Esophagus squamous epithelium (tissue), 5 donors: ENCODE results near the gene PTAR1. TPM values are rescaled to one million over a fixed set of nuclear protein-coding genes. Genes with fewer than 3 reads are reported as not detected.
"Not testable (repeated sequence)": the region's sequence is repeated elsewhere in the genome, so short reads cannot be mapped to it uniquely, and the experiment has no call there.

Experiments used
- DNase-seq: peaks from one replicate; lab custom pipeline; 2025; lab: John Stamatoyannopoulos, UW
- H3K27ac ChIP-seq, 4 donors: fragments of 200-600 bp; sonication (generic); one replicate each; pipeline ENCODE4 v1.5.1; 2016 to 2019; ENCODE audit warnings: mild to moderate bottlenecking in 1 of 4
- H3K27me3 ChIP-seq, 4 donors: fragments of 200-600 bp; sonication (generic); 1 replicate in 3 of 4; 2 replicates in 1 of 4; pipeline versions ENCODE4 v1.5.1 to v1.6.0; 2017 to 2021; ENCODE audit warnings: antibody characterized with exemption in 1 of 4
- H3K36me3 ChIP-seq, 3 donors: fragments of 200-600 bp; sonication (generic); one replicate each; pipeline ENCODE4 v1.5.1; 2016 to 2019
- H3K4me1 ChIP-seq, 3 donors: fragments of 200-600 bp; sonication (generic); one replicate each; pipeline ENCODE4 v1.5.1; 2017 to 2019
- H3K4me3 ChIP-seq, 4 donors: fragments of 200-600 bp; sonication (generic); 1 replicate in 3 of 4; 2 replicates in 1 of 4; pipeline ENCODE4 v1.5.1; 2016 to 2019; ENCODE audit warnings: mild to moderate bottlenecking in 2 of 4, moderate library complexity in 1 of 4
- H3K9me3 ChIP-seq, 3 donors: fragments of 200-600 bp; sonication (generic); one replicate each; pipeline ENCODE4 v1.5.1; 2016 to 2019
- POLR2A ChIP-seq, 4 donors: fragments of 450-650 bp; IDR thresholded peaks; one replicate each; pipeline ENCODE4 v1.6.1; 2017; ENCODE audit warnings: antibody characterized with exemption in 4 of 4, mild to moderate bottlenecking in 4 of 4, moderate library complexity in 3 of 4
- WGBS, 2 donors: methylation state at CpG; one replicate each; pipeline ENCODE4 v1.1.5; 2018; 5-methylcytosine and 5-hydroxymethylcytosine counted together
- intact Hi-C: fragments of 100-400 bp; cut with DNase I; formaldehyde crosslinking; loops from one replicate; pipeline ENCODE4 v1.15.0; 2022
- total RNA-seq, 4 donors: library from RNA; depleted of rRNA; stranded (reverse); fragments of >200 nt; gene quantifications; one replicate each; pipeline ENCODE4 v1.1.0, GENCODE V29; 2016
- TF ChIP-seq, protein P1 (sequence below), 6 experiments: fragments of 450-650 bp in 4 of 6; fragments of 200-600 bp in 2 of 6; sonication (generic) in 2 of 6; IDR thresholded peaks; one replicate each; pipeline ENCODE4 v1.5.1; 2016 to 2019; ENCODE audit warnings: antibody characterized with exemption in 6 of 6, mild to moderate bottlenecking in 4 of 6, moderate library complexity in 4 of 6
- donor health status: DM: yes; HTN: yes; CAD: no.

Gene PTAR1
- total RNA-seq, 4 donors from 2014 or later = 19.8 to 68.3 (median 33.8) TPM

DNA sequence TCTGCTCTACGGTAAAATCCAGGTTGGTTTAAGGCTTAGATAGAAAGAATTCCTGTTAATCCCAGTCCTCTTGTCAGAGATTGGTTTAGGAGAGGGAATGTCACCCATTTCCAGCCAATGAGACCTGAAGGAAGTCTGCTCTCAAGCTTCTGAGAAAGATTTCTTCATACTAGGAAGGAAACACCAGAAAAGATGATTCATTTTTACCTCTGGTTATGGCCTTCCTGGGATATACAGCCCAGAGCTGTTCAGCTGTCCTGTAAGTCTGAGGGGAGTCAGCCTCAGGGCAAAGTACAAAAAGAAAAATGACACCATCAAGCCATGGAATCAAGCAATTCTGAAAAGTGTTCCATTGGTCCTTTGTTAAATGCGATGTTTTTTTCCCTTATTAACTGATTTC is 42.2 kb upstream of the PTAR1 start:
- peaks cover 0 to 14% (median 4%) of the 10 kb centered on the region in 3 donors for H3K4me1 ChIP-seq
- TF ChIP-seq, protein P1, sequence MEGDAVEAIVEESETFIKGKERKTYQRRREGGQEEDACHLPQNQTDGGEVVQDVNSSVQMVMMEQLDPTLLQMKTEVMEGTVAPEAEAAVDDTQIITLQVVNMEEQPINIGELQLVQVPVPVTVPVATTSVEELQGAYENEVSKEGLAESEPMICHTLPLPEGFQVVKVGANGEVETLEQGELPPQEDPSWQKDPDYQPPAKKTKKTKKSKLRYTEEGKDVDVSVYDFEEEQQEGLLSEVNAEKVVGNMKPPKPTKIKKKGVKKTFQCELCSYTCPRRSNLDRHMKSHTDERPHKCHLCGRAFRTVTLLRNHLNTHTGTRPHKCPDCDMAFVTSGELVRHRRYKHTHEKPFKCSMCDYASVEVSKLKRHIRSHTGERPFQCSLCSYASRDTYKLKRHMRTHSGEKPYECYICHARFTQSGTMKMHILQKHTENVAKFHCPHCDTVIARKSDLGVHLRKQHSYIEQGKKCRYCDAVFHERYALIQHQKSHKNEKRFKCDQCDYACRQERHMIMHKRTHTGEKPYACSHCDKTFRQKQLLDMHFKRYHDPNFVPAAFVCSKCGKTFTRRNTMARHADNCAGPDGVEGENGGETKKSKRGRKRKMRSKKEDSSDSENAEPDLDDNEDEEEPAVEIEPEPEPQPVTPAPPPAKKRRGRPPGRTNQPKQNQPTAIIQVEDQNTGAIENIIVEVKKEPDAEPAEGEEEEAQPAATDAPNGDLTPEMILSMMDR (IDR thresholded peaks at IDR 0.05) = no peak
- no peak for TF ChIP-seq POLR2A (IDR thresholded peaks at IDR 0.05)
- no peaks in the 10 kb centered on the region for H3K36me3 ChIP-seq
- H3K27me3 ChIP-seq = no peaks in the 10 kb centered on the region
- no peaks in the 10 kb centered on the region for H3K9me3 ChIP-seq
- H3K4me3 ChIP-seq = no peak overlapping the region
- intact Hi-C loops = no loop called here
- no peak overlapping the region for H3K27ac ChIP-seq
- no peak for DNase-seq
- 84 to 88% methylated on average over 2 of the region's 2 CpGs for WGBS, 2 donors

DNA sequence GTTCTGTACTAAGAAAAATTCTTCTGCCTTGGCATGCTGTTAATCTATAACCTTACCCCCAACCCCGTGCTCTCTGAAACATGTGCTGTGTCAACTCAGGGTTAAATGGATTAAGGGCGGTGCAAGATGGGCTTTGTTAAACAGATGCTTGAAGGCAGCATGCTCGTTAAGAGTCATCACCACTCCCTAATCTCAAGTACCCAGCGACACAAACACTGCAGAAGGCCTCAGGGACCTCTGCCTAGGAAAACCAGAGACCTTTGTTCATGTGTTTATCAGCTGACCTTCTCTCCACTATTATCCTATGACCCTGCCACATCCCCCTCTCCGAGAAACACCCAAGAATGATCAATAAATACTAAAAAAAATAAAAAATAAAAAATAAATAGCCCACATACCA is 40.2 kb upstream of the PTAR1 start:
- intact Hi-C loops, H3K4me3 ChIP-seq, H3K27me3 ChIP-seq, H3K9me3 ChIP-seq, H3K27ac ChIP-seq, H3K4me1 ChIP-seq, H3K36me3 ChIP-seq, DNase-seq: not testable (repeated sequence)
- 47 to 54% methylated on average over 5 of the region's 5 CpGs for WGBS, 2 donors

DNA sequence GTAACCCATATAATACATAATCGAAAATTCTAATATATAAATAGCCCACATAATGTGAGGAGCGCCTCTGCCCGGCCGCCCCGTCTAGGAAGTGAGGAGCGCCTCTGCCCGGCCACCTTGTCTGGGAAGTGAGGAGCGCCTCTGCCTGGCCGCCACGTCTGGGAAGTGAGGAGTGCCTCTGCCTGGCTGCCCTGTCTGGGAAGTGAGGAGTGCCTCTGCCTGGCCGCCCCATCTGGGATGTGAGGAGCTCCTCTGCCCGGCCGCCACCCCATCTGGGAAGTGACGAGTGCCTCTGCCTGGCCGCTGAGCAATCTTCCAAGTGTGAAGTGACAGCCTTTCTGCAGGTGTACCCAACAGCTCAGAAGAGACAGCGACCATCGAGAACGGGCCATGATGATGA is 39.7 kb upstream of the PTAR1 start:
- H3K27me3 ChIP-seq, DNase-seq, H3K9me3 ChIP-seq, H3K36me3 ChIP-seq, H3K27ac ChIP-seq, H3K4me1 ChIP-seq, H3K4me3 ChIP-seq, intact Hi-C loops: not testable (repeated sequence)
- 90 to 91% methylated on average over 11 to 12 of the region's 18 CpGs for WGBS, 2 donors

DNA sequence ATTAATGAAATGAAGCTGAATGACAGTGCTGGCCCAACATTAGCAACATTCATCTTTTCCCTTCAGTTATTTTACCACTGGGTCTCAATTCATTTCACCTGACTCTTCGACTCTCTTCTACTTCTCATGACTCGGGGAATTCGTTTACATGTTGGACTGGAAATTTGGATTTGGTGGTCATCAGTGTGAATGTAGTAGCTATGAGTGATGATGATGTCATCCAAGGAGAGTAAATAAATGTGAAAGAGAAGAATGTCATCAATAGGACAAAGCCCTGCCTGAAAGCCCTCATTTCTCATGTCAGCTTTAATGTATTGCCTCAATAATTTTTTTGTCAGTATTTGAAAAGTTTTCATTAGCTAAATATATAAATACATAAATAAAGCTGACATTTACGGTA is 38.9 kb upstream of the PTAR1 start:
- no peak overlapping the region for H3K27ac ChIP-seq
- H3K36me3 ChIP-seq = no peaks in the 10 kb centered on the region
- no peaks in the 10 kb centered on the region for H3K4me1 ChIP-seq
- H3K27me3 ChIP-seq = no peaks in the 10 kb centered on the region
- no peak for TF ChIP-seq POLR2A (IDR thresholded peaks at IDR 0.05)
- TF ChIP-seq, protein P1 (IDR thresholded peaks at IDR 0.05) = no peak
- WGBS, 2 donors = 26 to 31% methylated on average over 4 of the region's 4 CpGs
- H3K4me3 ChIP-seq = no peak overlapping the region
- no peaks in the 10 kb centered on the region for H3K9me3 ChIP-seq
- intact Hi-C loops = no loop called here
- no peak for DNase-seq

DNA sequence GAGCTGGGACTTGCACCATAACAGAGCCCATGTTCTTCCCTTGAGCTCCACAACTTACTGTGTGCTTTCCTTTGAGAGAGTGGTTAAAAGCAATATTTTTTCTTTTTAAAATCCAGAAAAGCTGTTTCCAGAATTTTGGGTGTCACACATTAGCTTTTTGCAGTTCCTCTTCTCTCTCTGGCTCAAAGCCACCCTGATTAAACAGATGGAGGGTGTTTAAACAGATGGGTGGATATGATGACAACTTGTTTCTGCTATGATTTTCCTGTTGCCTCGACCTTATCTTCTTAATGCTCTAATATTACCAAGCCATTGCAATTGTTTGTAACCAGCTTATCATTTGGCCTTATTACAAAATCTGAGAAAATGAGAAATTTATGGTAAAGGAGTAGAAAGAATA is 37.9 kb upstream of the PTAR1 start:
- no peak overlapping the region for H3K4me3 ChIP-seq
- H3K9me3 ChIP-seq = no peaks in the 10 kb centered on the region
- no peaks in the 10 kb centered on the region for H3K36me3 ChIP-seq
- WGBS, 2 donors = 0 to 5% methylated on average over 1 of the region's 1 CpG
- no peak for DNase-seq
- TF ChIP-seq POLR2A (IDR thresholded peaks at IDR 0.05) = no peak
- no peaks in the 10 kb centered on the region for H3K27me3 ChIP-seq
- H3K4me1 ChIP-seq = no peaks in the 10 kb centered on the region
- H3K27ac ChIP-seq = no peak overlapping the region
- intact Hi-C loops = no loop called here

DNA sequence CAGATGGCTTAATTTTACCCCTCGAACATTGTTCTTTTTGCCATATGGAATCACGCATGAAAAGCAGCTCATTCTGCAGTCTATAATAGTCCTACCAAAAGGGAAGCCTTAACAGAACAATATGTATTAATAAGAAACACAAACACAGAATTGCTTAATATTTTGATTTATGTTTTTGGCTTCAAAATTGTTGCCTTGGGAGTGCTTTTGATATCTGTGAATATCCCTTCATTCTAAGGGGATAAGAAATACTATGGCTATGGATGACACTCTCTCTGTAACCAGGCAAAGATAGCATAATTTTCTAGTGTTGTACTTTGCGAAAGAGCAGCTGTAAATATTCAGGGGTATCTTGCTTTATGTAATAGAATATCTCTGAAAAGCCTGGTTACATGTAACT is 34.5 kb upstream of the PTAR1 start:
- WGBS, 2 donors = 77 to 91% methylated on average over 3 of the region's 3 CpGs
- Histone ChIP-seq H3K4me1 (no peaks in the 10 kb centered on the region), H3K36me3 (no peaks in the 10 kb centered on the region), H3K27ac (no peak overlapping the region), H3K9me3 (no peaks in the 10 kb centered on the region), H3K4me3 (no peak overlapping the region), H3K27me3 (peaks cover 0 to 17% (median 0%) of the 10 kb centered on the region in 4 donors)
- no peak for DNase-seq
- intact Hi-C loops = no loop called here
- TF ChIP-seq, protein P1 (IDR thresholded peaks at IDR 0.05) = no peak
- TF ChIP-seq POLR2A (IDR thresholded peaks at IDR 0.05) = no peak

DNA sequence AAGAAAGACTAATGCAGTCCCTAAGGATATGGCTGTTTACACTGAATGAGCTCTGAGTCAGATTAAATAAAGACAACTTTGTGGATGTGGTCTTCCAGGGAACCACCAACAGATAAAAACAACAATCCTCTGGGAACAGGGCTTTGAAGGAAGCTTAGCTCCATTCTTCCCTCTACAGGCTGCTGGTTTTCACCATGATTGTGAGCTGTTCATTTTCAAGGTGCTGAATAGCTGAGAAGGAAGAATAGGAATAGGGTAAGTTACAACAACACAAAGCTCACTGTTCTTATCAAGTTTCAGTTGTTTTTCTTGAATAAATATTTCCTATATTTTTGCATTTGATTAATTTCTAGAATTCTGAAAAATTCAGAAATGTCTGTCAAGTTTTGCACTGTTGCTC is 25.9 kb upstream of the PTAR1 start:
- intact Hi-C loops = no loop called here
- H3K9me3 ChIP-seq = no peaks in the 10 kb centered on the region
- no peak overlapping the region for H3K27ac ChIP-seq
- DNase-seq = no peak
- no peak for TF ChIP-seq POLR2A (IDR thresholded peaks at IDR 0.05)
- TF ChIP-seq, protein P1 (IDR thresholded peaks at IDR 0.05) = no peak
- H3K27me3 ChIP-seq = peaks cover 0 to 9% (median 0%) of the 10 kb centered on the region in 4 donors
- no peak overlapping the region for H3K4me3 ChIP-seq
- no peaks in the 10 kb centered on the region for H3K36me3 ChIP-seq
- no peaks in the 10 kb centered on the region for H3K4me1 ChIP-seq
